ENCODE measurements around the gene TTBK2. TPM values are rescaled to one million over a fixed set of nuclear protein-coding genes. Genes with fewer than 3 reads are reported as not detected.

Gene TTBK2
- total and polyA plus RNA-seq, 10 of the 15 experiments (the other 5 are each of a cell fraction or from before 2014, with no cell fraction given) = 0.66 to 9.1 (median 3.7) TPM

GRCh38 chr15:42920519-42921341 is at the start of gene TTBK2 (continued):
- no peak for TF ChIP-seq MYC (IDR thresholded peaks at IDR 0.05; ENCODE audit: insufficient read depth, insufficient read length, insufficient replicate concordance, low read length, severe bottlenecking)
- TF ChIP-seq RUNX3 (IDR thresholded peaks at IDR 0.05; ENCODE audit: low read length) = peak; percentile 34; the same call in 1 of the 2 replicates
- TF ChIP-seq CHD1 (IDR thresholded peaks at IDR 0.05; ENCODE audit: low read depth, low read length) = no peak
- TF ChIP-seq BACH1 (IDR thresholded peaks at IDR 0.05; ENCODE audit: borderline replicate concordance) = peak; percentile 83
- TF ChIP-seq ZNF274 (IDR thresholded peaks at IDR 0.05; ENCODE audit: insufficient read depth, insufficient read length) = no peak
- TF ChIP-seq NFYB (IDR thresholded peaks at IDR 0.05; ENCODE audit: insufficient read depth, low read depth, low read length) = peak; percentile 99
- TF ChIP-seq ATF3 (IDR thresholded peaks at IDR 0.05; ENCODE audit: borderline replicate concordance, extremely low read depth, low read depth, low read length) = no peak
- no peak for TF ChIP-seq FOXK2 (IDR thresholded peaks at IDR 0.05)
- no peak for TF ChIP-seq HDAC6 (IDR thresholded peaks at IDR 0.05; ENCODE audit: unreplicated experiment)
- TF ChIP-seq EGR1 (IDR thresholded peaks at IDR 0.05; ENCODE audit: borderline replicate concordance in 1 of 2, low read depth in 2 of 2, low read length in 2 of 2) = peak in 1 of 2 experiments; percentile 72; a peak in 2 of 3 replicates
- no peak for TF ChIP-seq ZBTB4 (CRISPR knock-in tag; IDR thresholded peaks at IDR 0.05)
- peak; percentile 76 for TF ChIP-seq YY1 (IDR thresholded peaks at IDR 0.05; ENCODE audit: low read depth, low read length)
- TF ChIP-seq RFX5 (IDR thresholded peaks at IDR 0.05; ENCODE audit: low read depth, low read length) = peak; percentile 51; the same call in 1 of the 2 replicates
- TF ChIP-seq DPF2 (IDR thresholded peaks at IDR 0.05) = peak; percentile 99
- peak; percentile 100 for TF ChIP-seq SP1 (IDR thresholded peaks at IDR 0.05; ENCODE audit: low read depth, low read length)
- peak; percentile 27; the same call in 1 of the 2 replicates for TF ChIP-seq CBFB (IDR thresholded peaks at IDR 0.05; ENCODE audit: low read depth)
- peak; percentile 98 for TF ChIP-seq IRF3 (IDR thresholded peaks at IDR 0.05)
- TF ChIP-seq BCL11A (IDR thresholded peaks at IDR 0.05; ENCODE audit: low read depth, low read length) = no peak
- peak; percentile 85 for TF ChIP-seq HCFC1 (IDR thresholded peaks at IDR 0.05; ENCODE audit: low read length)
- TF ChIP-seq HDGF (IDR thresholded peaks at IDR 0.05) = peak; percentile 80; the same call in 1 of the 2 replicates
- TF ChIP-seq MXI1 (IDR thresholded peaks at IDR 0.05; ENCODE audit: low read depth, low read length) = peak; percentile 42; the same call in 1 of the 2 replicates
- TF ChIP-seq NFIC (IDR thresholded peaks at IDR 0.05; ENCODE audit: low read depth, low read length) = no peak
- TF ChIP-seq ZBTB33 (IDR thresholded peaks at IDR 0.05) = no peak
- TF ChIP-seq GATAD2B (conservative IDR thresholded peaks at IDR 0.05; ENCODE audit: low read depth) = peak; percentile 49; the same call in 1 of the 2 replicates
- TF ChIP-seq CREM (IDR thresholded peaks at IDR 0.05; ENCODE audit: low read depth) = peak; percentile 90
- no peak for TF ChIP-seq RBBP5 (conservative IDR thresholded peaks at IDR 0.05)
